ENCODE measurements around the gene ROBO1. TPM values are rescaled to one million over a fixed set of nuclear protein-coding genes. Genes with fewer than 3 reads are reported as not detected.

The ROBO1 gene
- total and polyA plus RNA-seq, 2 of the 13 experiments (the other 11 are each of a cell fraction or from before 2014, with no cell fraction given): 52.2 to 71.0 TPM

GRCh38 chr3:78846718-78847117 lies 921.1 kb downstream of the ROBO1 start:
- intact Hi-C loops (cut with micrococcal nuclease; ENCODE audit: unreplicated experiment) (loop anchor here (5.0 kb wide), 3 partner anchors 94 to 141 kb away; no protein-coding TSS in a partner anchor), in situ Hi-C loops (cut with HindIII; ENCODE audit: extremely low pct_ligation_motif_present, low pct_unique_long_range_greater_than_20kb) (no loop called here)
- Histone ChIP-seq H3K4me3 (replicated peaks in 1 of 3; ENCODE audit: insufficient read depth in 1 of 3, low read depth in 2 of 3, low read length in 3 of 3) (no peak overlapping the region), H3K4me2 (ENCODE audit: low read depth, low read length) (no peak overlapping the region), H3K36me3 (replicated peaks in 1 of 2; ENCODE audit: control insufficient read depth in 1 of 2, insufficient read depth in 2 of 2, low read length in 2 of 2) (no peaks in the 10 kb centered on the region), H3K27me3 (ENCODE audit: control insufficient read depth in 1 of 2, insufficient read depth in 2 of 2, low read length in 2 of 2) (no peaks in the 10 kb centered on the region), H4K20me1 (ENCODE audit: insufficient read depth, low read length) (no peaks in the 10 kb centered on the region), H3K9me3 (ENCODE audit: low read length) (no peaks in the 10 kb centered on the region), H3K79me2 (ENCODE audit: insufficient read depth, low read length) (peaks cover 57% of the 10 kb centered on the region), H3K9ac (ENCODE audit: insufficient read depth, low read depth, low read length) (peak overlapping the region; percentile 31; the same call in 1 of the 2 replicates), H3K27ac (ENCODE audit: extremely low read length, insufficient read depth, low read length) (peak overlapping the region; percentile 90), H3K4me1 (ENCODE audit: insufficient read depth, low read length) (peaks cover 85% of the 10 kb centered on the region), H2AFZ (ENCODE audit: low read length) (no peak overlapping the region)
- TF ChIP-seq ZNF383 (CRISPR knock-in tag; IDR thresholded peaks at IDR 0.05; ENCODE audit: borderline replicate concordance) (no peak), HIC2 (CRISPR knock-in tag; IDR thresholded peaks at IDR 0.05; ENCODE audit: low read depth) (no peak), SIN3B (IDR thresholded peaks at IDR 0.05; ENCODE audit: low read length) (no peak), CERS6 (CRISPR knock-in tag; IDR thresholded peaks at IDR 0.05) (no peak), MIER3 (CRISPR knock-in tag; IDR thresholded peaks at IDR 0.05; ENCODE audit: borderline replicate concordance) (no peak), HOXA3 (CRISPR knock-in tag; IDR thresholded peaks at IDR 0.05) (no peak), DRAP1 (CRISPR knock-in tag; IDR thresholded peaks at IDR 0.05) (no peak), SP4 (CRISPR knock-in tag; IDR thresholded peaks at IDR 0.05) (no peak)
- CTCF ChIA-PET (ENCODE audit: low intra/inter-chr PET ratio, low total read pairs): no interaction called here
- FAIRE-seq (no peak), DNase-seq (ENCODE audit: low spot score) (no peak), ATAC-seq (no peak)
- POLR2A ChIA-PET: no interaction called here
- BruUV-seq (replicated peaks): no TSS peak
- 89% methylated on average over 3 of the region's 3 CpGs for WGBS (ENCODE audit: low lambda C conversion rate)
